Lower lobe of right lung (tissue), 2 donors: ENCODE data around the gene ANKRD13D. TPM values are rescaled to one million over a fixed set of nuclear protein-coding genes. Genes with fewer than 3 reads are reported as not detected.

Source experiments
- ATAC-seq, 2 donors: fragments of 200-7000 bp; cut with Tn5 transposase; one replicate each; pipeline ENCODE4 v1.9.1; 2020 to 2022; ENCODE audit warnings: mild to moderate bottlenecking in 2 of 2, moderate library complexity in 2 of 2
- DNase-seq: peaks from one replicate; pipeline ENCODE4 v3.0.0-alpha.2; 2020
- H3K27ac ChIP-seq: fragments of 200-600 bp; one replicate; pipeline ENCODE4 v1.8.0; 2022
- H3K27me3 ChIP-seq: fragments of 200-600 bp; one replicate; pipeline ENCODE4 v1.8.0; 2022; ENCODE audit warnings: low read depth
- H3K36me3 ChIP-seq: fragments of 200-600 bp; one replicate; pipeline ENCODE4 v1.8.0; 2022; ENCODE audit warnings: mild to moderate bottlenecking
- H3K4me1 ChIP-seq: fragments of 200-600 bp; one replicate; pipeline ENCODE4 v1.8.0; 2022
- H3K4me3 ChIP-seq: fragments of 200-600 bp; one replicate; pipeline ENCODE4 v1.8.0; 2022; ENCODE audit warnings: mild to moderate bottlenecking
- H3K9me3 ChIP-seq: fragments of 200-600 bp; one replicate; pipeline ENCODE4 v1.8.0; 2022
- CTCF ChIP-seq: fragments of 200-600 bp; IDR thresholded peaks from one replicate; pipeline ENCODE4 v1.8.0; 2022; ENCODE audit warnings: antibody characterized with exemption, mild to moderate bottlenecking
- intact Hi-C: fragments of 100-400 bp; cut with DNase I; formaldehyde crosslinking; loops from one replicate; pipeline ENCODE4 v1.11.0; 2022
- total RNA-seq: library from RNA; stranded (reverse); fragmentation: NEBNext Ultra II Directional; extraction: Animal tissue kit (Norgen Biotek cat#: 25700); gene quantifications from one replicate; pipeline ENCODE4 v1.2.1, GENCODE V29; 2021
- donor health status: DM: no; HTN: yes; CAD: no; lungs with severe emphysema.

Gene ANKRD13D
- total RNA-seq, 1 donor from 2014 or later = 66.9 TPM

- peaks cover 26% of the 10 kb centered on the region for H3K4me1 ChIP-seq
- peaks cover 67% of the 10 kb centered on the region for H3K36me3 ChIP-seq
- DNase-seq (peak; percentile 35), ATAC-seq (no peak)
- H3K4me3 ChIP-seq = no peak overlapping the region
- TF ChIP-seq CTCF = no peak
- intact Hi-C loops = no loop called here
- no peak overlapping the region for H3K27ac ChIP-seq
- H3K27me3 ChIP-seq = no peaks in the 10 kb centered on the region
- H3K9me3 ChIP-seq = peaks cover 12% of the 10 kb centered on the region
These were observed 10.5 kb downstream of the ANKRD13D start for GRCh38 chr11:67299471-67300191.

- Histone ChIP-seq H3K27me3 (no peaks in the 10 kb centered on the region), H3K4me1 (peaks cover 29% of the 10 kb centered on the region), H3K4me3 (no peak overlapping the region), H3K9me3 (peaks cover 11% of the 10 kb centered on the region), H3K27ac (no peak overlapping the region), H3K36me3 (peaks cover 60% of the 10 kb centered on the region)
- TF ChIP-seq CTCF = no peak
- ATAC-seq = no peak
- peak; percentile 45 for DNase-seq
- intact Hi-C loops = no loop called here
These were observed 11.2 kb downstream of the ANKRD13D start for GRCh38 chr11:67300256-67300755.

- no peak for ATAC-seq
- Histone ChIP-seq H3K27me3 (no peaks in the 10 kb centered on the region), H3K4me1 (peaks cover 29% of the 10 kb centered on the region), H3K27ac (no peak overlapping the region), H3K4me3 (no peak overlapping the region), H3K9me3 (peaks cover 6% of the 10 kb centered on the region), H3K36me3 (peaks cover 57% of the 10 kb centered on the region)
- no peak for TF ChIP-seq CTCF
- DNase-seq = no peak
- intact Hi-C loops = no loop called here
These were observed 11.7 kb downstream of the ANKRD13D start for GRCh38 chr11:67300756-67301312.

- H3K4me3 ChIP-seq = peak overlapping the region; percentile 98
- H3K27me3 ChIP-seq = no peaks in the 10 kb centered on the region
- no peak for ATAC-seq
- peak overlapping the region; percentile 85 for H3K27ac ChIP-seq
- H3K4me1 ChIP-seq = peaks cover 29% of the 10 kb centered on the region
- TF ChIP-seq CTCF = no peak
- peak; percentile 46 for DNase-seq
- peaks cover 56% of the 10 kb centered on the region for H3K36me3 ChIP-seq
- intact Hi-C loops = no loop called here
- peaks cover under 1% of the 10 kb centered on the region for H3K9me3 ChIP-seq
These were observed 12.3 kb downstream of the ANKRD13D start for GRCh38 chr11:67301313-67301921.

- no peaks in the 10 kb centered on the region for H3K9me3 ChIP-seq
- H3K4me3 ChIP-seq = peak overlapping the region; percentile 98
- ATAC-seq (peak; percentile 56 to 57), DNase-seq (peak; percentile 73)
- H3K36me3 ChIP-seq = peaks cover 52% of the 10 kb centered on the region
- peaks cover 29% of the 10 kb centered on the region for H3K4me1 ChIP-seq
- H3K27me3 ChIP-seq = no peaks in the 10 kb centered on the region
- H3K27ac ChIP-seq = peak overlapping the region; percentile 85
- TF ChIP-seq CTCF = no peak
- intact Hi-C loops = no loop called here
These were observed 12.9 kb downstream of the ANKRD13D start for GRCh38 chr11:67301951-67302516.
